Breast epithelium (tissue), 3 donors: Measurements from ENCODE around the gene ZSWIM8.
"Not testable (repeated sequence)": the region's sequence is repeated elsewhere in the genome, so short reads cannot be mapped to it uniquely, and the experiment has no call there.

ENCODE experiments used
- CTCF ChIP-seq, 3 donors: fragments of 450-650 bp; IDR thresholded peaks; one replicate each; pipeline ENCODE4 v1.5.1; 2016 to 2017; ENCODE audit warnings: antibody characterized with exemption in 3 of 3, mild to moderate bottlenecking in 3 of 3, moderate library complexity in 3 of 3
- POLR2A ChIP-seq: fragments of 450-650 bp; IDR thresholded peaks from one replicate; pipeline ENCODE4 v1.6.1; 2016; ENCODE audit warnings: antibody characterized with exemption, mild to moderate bottlenecking, moderate library complexity
- POLR2AphosphoS5 ChIP-seq, 3 donors: sonication (generic); formaldehyde crosslinking; IDR thresholded peaks; one replicate each; pipeline ENCODE4 v1.6.1; 2017; ENCODE audit warnings: antibody characterized with exemption in 3 of 3

GRCh38 chr10:73829090-73829489 lies 43.7 kb downstream of the ZSWIM8 start:
- not testable (repeated sequence) for TF ChIP-seq POLR2A; CTCF (IDR thresholded peaks at IDR 0.05); POLR2AphosphoS5 (IDR thresholded peaks at IDR 0.05)
